Kasumi-1 (cell line): ENCODE data around the gene MKRN2.
A peak's percentile ranks its signal among the peaks of the same experiment; 100 is the strongest.
"Not testable (repeated sequence)": the region's sequence is repeated elsewhere in the genome, so short reads cannot be mapped to it uniquely, and the experiment has no call there.

Experiments
- DNase-seq, 2 experiments: peaks; one replicate each; lab custom pipeline; 2025; lab: John Stamatoyannopoulos, UW

Gene MKRN2, protein sequence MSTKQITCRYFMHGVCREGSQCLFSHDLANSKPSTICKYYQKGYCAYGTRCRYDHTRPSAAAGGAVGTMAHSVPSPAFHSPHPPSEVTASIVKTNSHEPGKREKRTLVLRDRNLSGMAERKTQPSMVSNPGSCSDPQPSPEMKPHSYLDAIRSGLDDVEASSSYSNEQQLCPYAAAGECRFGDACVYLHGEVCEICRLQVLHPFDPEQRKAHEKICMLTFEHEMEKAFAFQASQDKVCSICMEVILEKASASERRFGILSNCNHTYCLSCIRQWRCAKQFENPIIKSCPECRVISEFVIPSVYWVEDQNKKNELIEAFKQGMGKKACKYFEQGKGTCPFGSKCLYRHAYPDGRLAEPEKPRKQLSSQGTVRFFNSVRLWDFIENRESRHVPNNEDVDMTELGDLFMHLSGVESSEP

GRCh38 chr3:12556690-12557472, at the start of gene MKRN2:
Gene MKRN2, plus strand, starts transcription at chr3:12557087. Its CDS starts 64 bp downstream, at chr3:12557151.
- peak; percentile 73 to 84 for DNase-seq

DNA sequence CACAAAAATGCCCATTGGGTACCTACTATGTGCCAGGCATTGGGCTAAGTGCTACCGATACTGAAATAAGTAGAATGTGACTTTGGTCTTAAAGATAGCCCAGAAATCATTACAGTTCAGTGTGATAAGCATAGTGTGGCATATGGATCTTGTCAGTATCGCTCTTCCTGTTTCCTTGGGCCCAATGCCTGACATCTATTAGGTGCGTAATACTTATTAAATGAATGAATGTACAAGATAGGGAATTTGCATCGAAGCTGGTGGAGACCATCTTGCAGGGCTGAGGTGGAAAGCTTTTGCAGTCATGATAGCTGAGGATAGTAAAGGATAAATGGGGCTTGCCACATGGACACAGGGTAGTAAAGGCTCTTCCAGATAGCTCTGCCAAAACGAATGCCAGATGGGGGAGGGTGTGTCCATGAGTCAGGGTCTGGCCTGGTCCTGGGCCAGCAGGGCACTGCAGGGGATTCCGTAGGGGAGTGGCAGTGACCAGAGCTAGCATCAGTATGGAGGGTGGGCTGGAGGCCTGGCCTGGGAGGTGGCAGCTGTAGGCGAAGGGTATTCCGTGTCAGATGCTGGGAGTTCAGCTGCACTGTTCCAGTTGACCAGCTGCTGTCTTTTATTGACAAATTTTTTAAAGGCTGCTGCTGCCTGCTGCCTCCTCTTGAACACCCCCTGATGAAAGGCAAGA, 49.2 kb upstream of the MKRN2 start:
- no peak for DNase-seq

GRCh38 chr3:12508291-12508700, 48.6 kb upstream of the MKRN2 start:
- no peak for DNase-seq

- no peak for DNase-seq
Measured at GRCh38 chr3:12509466-12509865, 47.4 kb upstream of the MKRN2 start.

DNA sequence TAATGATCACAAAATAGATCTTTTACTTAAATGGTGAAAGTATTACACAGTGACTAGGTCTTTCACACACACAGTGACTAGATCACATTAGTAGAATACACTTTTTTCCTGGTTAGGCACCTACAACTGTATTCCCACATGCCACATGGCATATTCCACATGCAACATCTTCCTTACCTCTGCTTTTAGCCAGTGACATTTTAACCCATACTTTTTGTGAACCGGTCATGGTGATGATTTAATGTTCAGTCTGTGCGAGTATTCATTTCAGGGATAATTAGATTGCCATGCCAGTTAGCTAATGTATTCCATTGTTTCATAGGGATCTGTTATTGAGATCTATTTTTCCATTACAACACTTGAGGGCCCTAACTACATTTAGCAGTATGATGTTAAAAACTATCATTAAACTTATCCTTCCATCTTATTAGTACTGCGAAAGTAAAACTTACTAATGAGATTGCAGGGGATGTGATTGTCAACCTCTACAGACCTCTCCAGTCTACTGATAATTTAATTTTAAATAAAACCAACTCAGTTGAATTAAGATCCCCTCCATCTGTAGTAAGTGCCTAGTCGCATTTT, 44.3 kb upstream of the MKRN2 start:
- no peak for DNase-seq

DNA sequence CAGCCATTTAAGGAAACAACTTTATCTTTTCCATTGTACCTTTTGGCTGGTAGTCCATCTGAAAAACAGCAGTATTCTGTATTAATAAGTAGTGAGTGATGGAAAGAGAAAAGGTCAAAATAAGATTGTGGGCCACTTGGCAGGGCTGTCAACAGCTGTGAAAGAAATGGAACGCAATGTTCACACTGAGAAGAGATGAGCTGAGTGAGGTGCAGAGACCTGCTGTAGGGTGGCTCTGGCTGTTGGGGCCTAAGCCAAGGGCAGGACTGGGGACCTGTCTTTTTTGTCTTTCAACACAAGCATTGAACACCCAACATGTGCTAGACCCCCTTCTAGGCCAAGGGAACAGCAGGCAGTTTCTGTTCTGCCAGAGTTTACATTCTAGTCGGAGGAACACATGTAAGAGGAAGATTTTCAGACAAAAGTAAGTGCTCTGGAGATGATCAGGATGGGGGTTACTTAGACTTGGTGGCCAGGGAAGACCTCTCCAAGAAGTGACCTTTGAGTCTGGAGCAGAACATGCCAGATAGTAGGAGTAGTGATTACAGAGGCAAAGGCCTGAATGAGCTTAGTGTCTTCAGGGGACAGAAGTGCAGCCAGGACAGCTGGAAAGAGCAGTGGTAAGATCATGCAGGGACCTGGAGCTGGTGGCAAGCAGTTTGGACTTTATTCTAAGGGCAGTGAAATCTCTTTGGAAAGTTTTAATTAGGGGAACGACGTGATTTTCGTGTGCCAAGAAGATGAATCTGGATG, 43.0 kb upstream of the MKRN2 start:
- no peak for DNase-seq

DNA sequence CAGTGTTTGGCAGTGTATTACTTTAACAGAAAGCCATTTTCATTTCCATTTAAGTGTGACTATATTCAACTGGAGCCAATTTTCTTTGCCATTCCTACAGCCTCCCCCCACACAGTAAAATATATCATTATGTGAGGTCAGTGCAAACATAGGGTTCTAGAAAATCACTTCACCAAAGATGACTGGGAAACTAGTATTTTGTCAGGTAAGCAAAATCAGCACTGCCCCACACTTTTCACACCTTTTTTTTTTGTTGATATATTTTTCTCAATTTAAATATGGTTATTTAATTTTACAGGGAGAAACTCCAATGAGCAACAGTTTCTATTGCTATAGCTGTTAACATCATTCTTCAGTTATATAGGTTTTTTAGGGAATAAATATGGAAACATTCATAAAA, 41.3 kb upstream of the MKRN2 start:
- DNase-seq = no peak

- DNase-seq = no peak
Measured at GRCh38 chr3:12516873-12517272, 40.0 kb upstream of the MKRN2 start.

DNA sequence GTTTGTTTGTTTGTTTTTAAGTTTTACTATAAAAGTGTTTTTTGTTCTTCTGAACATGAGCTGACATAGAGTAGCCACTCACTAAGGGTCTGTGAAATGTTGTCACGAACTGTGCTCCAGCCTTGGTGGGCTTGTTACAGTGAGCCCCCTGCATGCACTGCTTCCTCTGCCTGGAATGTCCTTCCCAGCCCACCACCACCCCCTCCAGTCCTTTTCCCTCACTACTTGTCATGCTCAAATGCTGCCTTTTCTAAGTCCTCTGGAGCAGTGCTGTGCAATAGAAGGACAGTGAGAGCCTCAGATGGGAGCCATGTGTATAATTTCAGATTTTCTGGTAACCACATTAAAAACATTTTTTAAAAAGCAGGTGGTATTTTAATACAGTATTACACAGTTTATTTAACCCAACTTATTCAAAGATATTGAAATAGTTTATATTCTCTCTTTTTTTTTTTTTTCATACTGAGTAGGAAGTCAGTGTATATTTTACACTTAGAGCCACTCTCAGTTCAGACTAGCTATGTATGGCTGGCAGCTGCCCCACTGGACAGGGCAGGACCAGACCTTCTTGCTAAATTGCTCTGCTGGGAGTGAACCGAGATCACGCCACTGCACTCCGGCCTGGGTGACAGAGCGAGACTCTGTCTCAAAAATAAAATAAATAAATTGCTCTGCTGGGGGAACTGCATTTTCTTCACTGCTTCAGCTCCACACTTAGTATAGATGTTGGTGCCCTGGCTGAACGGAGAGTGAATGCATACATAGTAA, 38.4 kb upstream of the MKRN2 start:
- DNase-seq = no peak

- no peak for DNase-seq
Measured at GRCh38 chr3:12521010-12521409, 35.9 kb upstream of the MKRN2 start.

DNA sequence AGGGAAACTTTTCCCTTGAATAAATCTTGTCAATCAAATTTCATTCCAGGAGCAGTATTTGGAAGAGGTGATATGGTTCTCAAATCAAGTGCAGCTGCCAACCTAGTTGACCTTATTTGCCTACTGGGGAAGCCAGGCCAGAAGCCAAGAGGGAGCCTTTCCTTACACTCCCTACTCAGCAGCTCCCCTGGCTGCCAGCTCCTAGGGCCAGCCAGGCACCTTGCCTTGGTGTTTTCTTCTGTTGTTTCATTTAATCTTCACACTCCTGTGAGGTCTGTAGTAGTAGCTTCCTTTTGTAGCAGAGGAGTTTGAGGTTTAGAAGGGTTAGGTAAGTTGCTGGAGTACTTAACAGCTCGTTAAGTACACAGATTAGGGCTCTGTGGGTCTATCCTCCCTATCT, 34.2 kb upstream of the MKRN2 start:
- no peak for DNase-seq

GRCh38 chr3:12527757-12528143, 29.1 kb upstream of the MKRN2 start:
- DNase-seq = no peak

DNA sequence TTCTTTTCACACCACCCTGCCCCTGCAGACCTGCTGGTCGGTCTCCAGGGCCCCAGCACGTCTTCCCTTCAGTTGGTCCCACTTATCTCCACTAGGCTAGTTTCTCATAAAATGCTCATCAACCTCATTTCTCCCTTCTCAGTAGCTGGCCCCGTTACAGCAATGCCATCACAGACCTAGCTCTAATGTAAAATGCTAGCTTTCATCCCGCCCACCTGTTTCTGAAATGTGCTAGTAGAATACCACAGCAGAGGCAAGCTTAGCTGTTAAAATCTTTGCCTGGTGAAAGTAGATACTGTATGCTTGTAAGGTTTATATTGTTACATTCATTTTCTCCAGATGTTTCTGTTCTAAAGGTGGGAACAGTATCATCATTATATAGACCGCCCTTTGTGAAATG, 24.7 kb upstream of the MKRN2 start:
- DNase-seq = no peak

DNA sequence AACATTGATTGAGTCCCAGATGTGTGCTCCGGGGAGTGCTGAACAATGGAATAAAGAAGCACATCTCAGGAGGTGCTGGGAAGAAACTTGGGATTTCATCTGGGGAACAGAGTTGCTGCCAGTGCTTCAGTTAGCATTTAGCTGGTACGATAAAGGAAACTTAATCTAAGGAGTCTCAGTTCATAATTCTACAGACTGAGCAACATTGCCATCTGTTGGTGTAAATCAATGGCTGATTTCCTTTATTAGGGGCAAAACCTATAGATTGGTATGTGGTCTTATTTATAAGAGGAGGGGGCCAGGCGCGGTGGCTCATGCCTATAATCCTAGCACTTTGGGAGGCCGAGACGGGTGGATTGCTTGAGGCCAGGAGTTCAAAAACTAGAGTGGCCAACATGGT, 20.5 kb upstream of the MKRN2 start:
- no peak for DNase-seq

GRCh38 chr3:12541625-12542024, 15.3 kb upstream of the MKRN2 start:
- DNase-seq = no peak

DNA sequence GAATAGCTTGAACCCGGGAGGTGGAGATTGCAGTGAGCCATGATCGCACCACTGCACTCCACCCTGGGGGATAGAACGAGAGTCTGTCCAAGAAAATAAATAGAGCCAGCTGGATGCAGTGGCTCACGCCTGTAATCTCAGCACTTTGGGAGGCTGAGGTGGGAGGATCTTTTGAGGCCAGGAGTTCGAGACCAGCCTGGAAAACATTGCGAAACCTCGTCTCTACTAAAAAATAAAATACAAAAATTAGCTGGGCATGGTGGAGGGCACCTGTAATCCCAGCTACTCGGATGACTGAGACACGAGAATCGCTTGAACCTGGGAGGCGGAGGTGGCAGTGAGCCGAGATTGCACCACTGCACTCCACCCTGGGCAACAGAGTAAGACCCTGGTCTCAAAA, 13.4 kb upstream of the MKRN2 start:
- DNase-seq = not testable (repeated sequence)

- DNase-seq = no peak
Measured at GRCh38 chr3:12544652-12545472, 12.0 kb upstream of the MKRN2 start.

- DNase-seq = no peak
Measured at GRCh38 chr3:12545473-12545791, 11.5 kb upstream of the MKRN2 start, which contains the start of gene MKRN2OS. Gene MKRN2OS, minus strand, starts transcription at chr3:12545499. Its CDS starts 35 bp downstream, at chr3:12545464.

DNA sequence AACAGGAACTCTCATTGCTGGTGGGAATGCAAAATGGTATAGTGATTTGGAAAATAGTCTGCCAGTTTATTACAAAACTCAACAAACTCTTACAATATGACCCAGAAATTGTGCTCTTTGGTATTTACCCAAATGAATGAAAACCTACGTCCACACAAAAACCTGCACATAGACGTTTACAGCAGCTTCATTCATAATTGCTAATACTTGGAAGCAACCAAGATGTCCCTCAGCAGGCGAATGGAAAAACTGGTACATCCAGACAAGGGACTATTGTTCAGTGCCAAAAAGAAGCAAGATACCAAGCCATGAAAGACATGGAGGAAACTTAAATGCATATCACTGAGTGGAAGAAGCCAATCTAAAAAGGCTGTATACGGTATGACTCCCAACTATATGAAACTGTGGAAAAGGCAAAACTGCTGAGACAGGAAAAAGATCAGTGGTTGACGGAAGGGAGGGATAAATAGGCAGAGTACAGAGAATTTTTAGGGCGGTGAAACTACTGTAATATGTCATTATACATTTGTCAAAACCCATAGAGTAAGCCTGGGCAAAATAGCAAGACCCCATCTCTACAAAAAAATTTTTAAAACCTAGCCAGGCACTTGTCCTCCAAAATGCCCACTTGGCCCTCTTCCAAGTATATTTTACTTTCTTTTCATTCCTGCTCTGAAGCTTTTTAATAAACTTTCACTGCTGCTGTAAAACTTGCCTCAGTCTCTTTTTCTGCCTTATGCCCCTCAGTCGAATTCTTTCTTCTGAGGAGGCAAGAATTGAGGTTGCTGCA, 6.7 kb upstream of the MKRN2 start:
- DNase-seq = no peak
